ENCODE measurements around the gene CTSK. TPM values are rescaled to one million over a fixed set of nuclear protein-coding genes. Genes with fewer than 3 reads are reported as not detected.
"Not testable (repeated sequence)": the region's sequence is repeated elsewhere in the genome, so short reads cannot be mapped to it uniquely, and the experiment has no call there.

CTSK gene
- total RNA-seq, 1 donor from 2014 or later, result 2.4 TPM

- TF ChIP-seq CTCF (IDR thresholded peaks at IDR 0.05; ENCODE audit: insufficient read depth, low read length, severe bottlenecking), result no peak
- H3K4me3 ChIP-seq (ENCODE audit: low read depth, low read length), result no peak overlapping the region
- no peak for FAIRE-seq
Measured at GRCh38 chr1:150787455-150787854, 20.6 kb downstream of the CTSK start.

GRCh38 chr1:150780510-150780909 lies 27.6 kb downstream of the CTSK start:
- Histone ChIP-seq H3K4me3 (ENCODE audit: low read depth, low read length) (no peak overlapping the region), H3K36me3 (ENCODE audit: control insufficient read depth, insufficient read depth, low read length) (no peaks in the 10 kb centered on the region), H3K27me3 (ENCODE audit: control insufficient read depth, insufficient read depth, low read length) (no peaks in the 10 kb centered on the region)
- no peak for DNase-seq (ENCODE audit: low read depth)
- no peak for FAIRE-seq
- TF ChIP-seq CTCF (IDR thresholded peaks at IDR 0.05; ENCODE audit: insufficient read depth, low read length, severe bottlenecking), result no peak

More at GRCh38 chr1:150787455-150787854, 20.6 kb downstream of the CTSK start:
- Histone ChIP-seq H3K36me3 (ENCODE audit: control insufficient read depth, insufficient read depth, low read length) (no peaks in the 10 kb centered on the region), H3K27me3 (ENCODE audit: control insufficient read depth, insufficient read depth, low read length) (no peaks in the 10 kb centered on the region)
- no peak for DNase-seq (ENCODE audit: low read depth)

GRCh38 chr1:150778409-150778808 lies 29.7 kb downstream of the CTSK start:
- DNase-seq (ENCODE audit: low read depth) (peak; percentile 62), FAIRE-seq (no peak)
- H3K4me3 ChIP-seq (ENCODE audit: low read depth, low read length), result no peak overlapping the region
- no peak for TF ChIP-seq CTCF (IDR thresholded peaks at IDR 0.05; ENCODE audit: insufficient read depth, low read length, severe bottlenecking)
- H3K27me3 ChIP-seq (ENCODE audit: control insufficient read depth, insufficient read depth, low read length), result no peaks in the 10 kb centered on the region
- no peaks in the 10 kb centered on the region for H3K36me3 ChIP-seq (ENCODE audit: control insufficient read depth, insufficient read depth, low read length)

- FAIRE-seq (no peak), DNase-seq (ENCODE audit: low read depth) (no peak)
- Histone ChIP-seq H3K36me3 (ENCODE audit: control insufficient read depth, insufficient read depth, low read length) (no peaks in the 10 kb centered on the region), H3K4me3 (ENCODE audit: low read depth, low read length) (no peak overlapping the region), H3K27me3 (ENCODE audit: control insufficient read depth, insufficient read depth, low read length) (no peaks in the 10 kb centered on the region)
- no peak for TF ChIP-seq CTCF (IDR thresholded peaks at IDR 0.05; ENCODE audit: insufficient read depth, low read length, severe bottlenecking)
Measured at GRCh38 chr1:150777544-150777943, 30.5 kb downstream of the CTSK start.

- not testable (repeated sequence) for FAIRE-seq; DNase-seq (ENCODE audit: low read depth); H3K4me3 ChIP-seq (ENCODE audit: low read depth, low read length); H3K27me3 ChIP-seq (ENCODE audit: control insufficient read depth, insufficient read depth, low read length); H3K36me3 ChIP-seq (ENCODE audit: control insufficient read depth, insufficient read depth, low read length)
Measured at GRCh38 chr1:150775931-150776505, 32.0 kb downstream of the CTSK start.

- FAIRE-seq, result no peak
- no peak for TF ChIP-seq CTCF (IDR thresholded peaks at IDR 0.05; ENCODE audit: insufficient read depth, low read length, severe bottlenecking)
- no peak overlapping the region for H3K4me3 ChIP-seq (ENCODE audit: low read depth, low read length)
- no peaks in the 10 kb centered on the region for H3K36me3 ChIP-seq (ENCODE audit: control insufficient read depth, insufficient read depth, low read length)
- no peak for DNase-seq (ENCODE audit: low read depth)
- no peaks in the 10 kb centered on the region for H3K27me3 ChIP-seq (ENCODE audit: control insufficient read depth, insufficient read depth, low read length)
Measured at GRCh38 chr1:150775276-150775675, 32.8 kb downstream of the CTSK start.
